Stomach (tissue), 9 donors: ENCODE results near the gene EXOC2. TPM values are rescaled to one million over a fixed set of nuclear protein-coding genes. Genes with fewer than 3 reads are reported as not detected.
"Not testable (repeated sequence)": the region's sequence is repeated elsewhere in the genome, so short reads cannot be mapped to it uniquely, and the experiment has no call there.

Experiments used
- DNase-seq, 2 donors: peaks; one replicate each; pipeline versions ENCODE4 v3.0.0 to v3.0.0-alpha.2; 2013 to 2019
- H3K27ac ChIP-seq, 5 donors: fragments of 200-600 bp in 4 of 5; sonication (generic) in 4 of 5; one replicate each; pipeline ENCODE4 v1.5.1; 2013 to 2019; ENCODE audit warnings: mild to moderate bottlenecking in 1 of 5, moderate library complexity in 1 of 5
- H3K27me3 ChIP-seq, 3 donors: fragments of 200-600 bp; sonication (generic); one replicate each; pipeline ENCODE4 v1.5.1; 2017 to 2019; ENCODE audit warnings: mixed run types in 1 of 3
- H3K36me3 ChIP-seq, 4 donors: fragments of 200-600 bp; sonication (generic); 1 replicate in 3 of 4; 2 replicates in 1 of 4; pipeline ENCODE4 v1.5.1; 2016 to 2019
- H3K4me1 ChIP-seq, 4 donors: fragments of 200-600 bp; sonication (generic); one replicate each; pipeline ENCODE4 v1.5.1; 2016 to 2019
- H3K4me3 ChIP-seq, 4 donors: fragments of 200-600 bp; sonication (generic) in 3 of 4; one replicate each; pipeline ENCODE4 v1.5.1; 2016 to 2019; ENCODE audit warnings: mild to moderate bottlenecking in 1 of 4
- H3K9me3 ChIP-seq, 4 donors: fragments of 200-600 bp; sonication (generic); one replicate each; pipeline ENCODE4 v1.5.1; 2016 to 2019
- EP300 ChIP-seq: sonication (generic); formaldehyde crosslinking; IDR thresholded peaks from one replicate; pipeline ENCODE4 v1.6.1; 2017; ENCODE audit warnings: antibody characterized with exemption
- POLR2A ChIP-seq, 4 donors: fragments of 450-650 bp; IDR thresholded peaks; one replicate each; pipeline ENCODE4 v1.6.1; 2016; ENCODE audit warnings: antibody characterized with exemption in 4 of 4, control low read depth in 2 of 4, mild to moderate bottlenecking in 1 of 4, moderate library complexity in 1 of 4
- POLR2AphosphoS5 ChIP-seq, 3 donors: sonication (generic); formaldehyde crosslinking; IDR thresholded peaks; one replicate each; pipeline ENCODE4 v1.6.1; 2016; ENCODE audit warnings: antibody characterized with exemption in 3 of 3
- WGBS, 5 donors: extraction: QIAGEN DNeasy Blood & Tissue Kit in 3 of 5; methylation state at CpG; one replicate each; pipeline versions ENCODE4 v1.1.5 to v1.1.7; 2013 to 2018; 5-methylcytosine and 5-hydroxymethylcytosine counted together
- intact Hi-C: fragments of 100-400 bp; cut with DNase I; formaldehyde crosslinking; loops from one replicate; pipeline ENCODE4 v1.15.1; 2023; ENCODE audit warnings: low total_unique reads
- polyA plus RNA-seq, 3 donors: library from polyadenylated mRNA; stranded (reverse); fragments of 200-250 nt; gene quantifications; one replicate each; pipeline ENCODE4 v1.2.3, GENCODE V29; 2013
- total RNA-seq, 5 donors: library from RNA; depleted of rRNA; stranded (reverse); fragments of >200 nt; gene quantifications; one replicate each; pipeline versions ENCODE4 v1.1.0 to v1.2.3, GENCODE V29; 2014 to 2016
- TF ChIP-seq, protein P1 (sequence below), 7 experiments: fragments of 450-650 bp in 4 of 7; fragments of 200-600 bp in 3 of 7; sonication (generic) in 3 of 7; IDR thresholded peaks; one replicate each; pipeline ENCODE4 v1.5.1; 2016 to 2019; ENCODE audit warnings: antibody characterized with exemption in 7 of 7, control low read depth in 2 of 7, mild to moderate bottlenecking in 1 of 7
- donor health status: healthy with polysubstance abuse.
- donor health status: Bipolar disorder and iron deficiency.
- donor health status: healthy.

Gene EXOC2
- total and polyA plus RNA-seq, 8 donors: 5.3 to 39.7 (median 13.8) TPM

DNA sequence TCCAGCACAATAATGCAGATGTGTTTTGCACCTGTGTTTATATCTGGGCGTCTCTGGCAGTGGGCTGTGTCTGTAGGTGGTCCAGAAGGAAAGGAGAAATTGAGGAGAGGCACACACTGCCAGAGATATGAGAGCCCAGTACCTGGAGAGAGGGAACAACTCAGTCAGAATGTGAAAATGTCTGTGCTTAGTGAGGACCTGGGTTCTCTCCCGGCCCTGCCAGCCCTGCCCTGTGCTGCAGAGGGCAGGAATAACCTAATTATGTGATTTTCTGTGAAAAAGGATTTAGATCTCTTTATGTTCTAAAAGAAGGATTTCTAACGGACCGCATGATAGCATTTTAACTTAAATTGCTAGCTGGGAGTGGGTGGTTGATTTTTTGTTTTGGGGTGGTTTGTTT lies 8.3 kb upstream of the EXOC2 start:
- intact Hi-C loops: no loop called here
- H3K27ac ChIP-seq: no peak overlapping the region
- 60 to 82% (median 76%) methylated on average over 4 of the region's 4 CpGs for WGBS, 5 donors

DNA sequence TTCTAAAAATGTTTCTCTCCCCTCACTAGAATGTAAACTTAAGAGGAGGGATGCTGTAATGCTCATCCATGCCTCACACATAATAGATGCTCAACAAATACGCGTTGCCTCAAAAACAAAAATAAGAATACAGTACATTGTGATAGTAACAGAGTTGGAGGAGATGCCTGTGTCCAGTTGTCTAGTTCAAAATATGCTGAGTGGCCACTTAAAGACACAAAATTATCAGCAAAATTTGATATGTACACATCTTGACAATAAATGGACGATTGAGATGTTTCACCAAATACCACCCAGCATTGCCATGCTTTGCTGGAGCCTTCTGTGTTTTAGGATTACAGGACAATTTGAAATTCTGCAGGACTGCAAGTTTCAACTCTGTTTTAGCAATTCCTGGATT lies 7.6 kb upstream of the EXOC2 start:
- Histone ChIP-seq H3K4me1 (peaks cover 0 to 7% (median 2%) of the 10 kb centered on the region in 4 donors), H3K27me3 (no peaks in the 10 kb centered on the region), H3K9me3 (no peaks in the 10 kb centered on the region), H3K36me3 (no peaks in the 10 kb centered on the region), H3K27ac (no peak overlapping the region), H3K4me3 (no peak overlapping the region)
- no peak for DNase-seq
- intact Hi-C loops: no loop called here
- WGBS, 5 donors: 81 to 90% (median 83%) methylated on average over 3 of the region's 3 CpGs
- no peak for TF ChIP-seq POLR2A (IDR thresholded peaks at IDR 0.05)
- TF ChIP-seq, protein P1, sequence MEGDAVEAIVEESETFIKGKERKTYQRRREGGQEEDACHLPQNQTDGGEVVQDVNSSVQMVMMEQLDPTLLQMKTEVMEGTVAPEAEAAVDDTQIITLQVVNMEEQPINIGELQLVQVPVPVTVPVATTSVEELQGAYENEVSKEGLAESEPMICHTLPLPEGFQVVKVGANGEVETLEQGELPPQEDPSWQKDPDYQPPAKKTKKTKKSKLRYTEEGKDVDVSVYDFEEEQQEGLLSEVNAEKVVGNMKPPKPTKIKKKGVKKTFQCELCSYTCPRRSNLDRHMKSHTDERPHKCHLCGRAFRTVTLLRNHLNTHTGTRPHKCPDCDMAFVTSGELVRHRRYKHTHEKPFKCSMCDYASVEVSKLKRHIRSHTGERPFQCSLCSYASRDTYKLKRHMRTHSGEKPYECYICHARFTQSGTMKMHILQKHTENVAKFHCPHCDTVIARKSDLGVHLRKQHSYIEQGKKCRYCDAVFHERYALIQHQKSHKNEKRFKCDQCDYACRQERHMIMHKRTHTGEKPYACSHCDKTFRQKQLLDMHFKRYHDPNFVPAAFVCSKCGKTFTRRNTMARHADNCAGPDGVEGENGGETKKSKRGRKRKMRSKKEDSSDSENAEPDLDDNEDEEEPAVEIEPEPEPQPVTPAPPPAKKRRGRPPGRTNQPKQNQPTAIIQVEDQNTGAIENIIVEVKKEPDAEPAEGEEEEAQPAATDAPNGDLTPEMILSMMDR (IDR thresholded peaks at IDR 0.05): no peak
- TF ChIP-seq POLR2AphosphoS5 (IDR thresholded peaks at IDR 0.05): no peak
- no peak for TF ChIP-seq EP300

More for the DNA sequence above, 8.3 kb upstream of the EXOC2 start:
- Histone ChIP-seq H3K27me3 (no peaks in the 10 kb centered on the region), H3K4me3 (no peak overlapping the region), H3K4me1 (peaks cover 0 to 7% (median 2%) of the 10 kb centered on the region in 4 donors), H3K9me3 (no peaks in the 10 kb centered on the region), H3K36me3 (no peaks in the 10 kb centered on the region)
- DNase-seq: no peak
- no peak for TF ChIP-seq POLR2AphosphoS5 (IDR thresholded peaks at IDR 0.05)

DNA sequence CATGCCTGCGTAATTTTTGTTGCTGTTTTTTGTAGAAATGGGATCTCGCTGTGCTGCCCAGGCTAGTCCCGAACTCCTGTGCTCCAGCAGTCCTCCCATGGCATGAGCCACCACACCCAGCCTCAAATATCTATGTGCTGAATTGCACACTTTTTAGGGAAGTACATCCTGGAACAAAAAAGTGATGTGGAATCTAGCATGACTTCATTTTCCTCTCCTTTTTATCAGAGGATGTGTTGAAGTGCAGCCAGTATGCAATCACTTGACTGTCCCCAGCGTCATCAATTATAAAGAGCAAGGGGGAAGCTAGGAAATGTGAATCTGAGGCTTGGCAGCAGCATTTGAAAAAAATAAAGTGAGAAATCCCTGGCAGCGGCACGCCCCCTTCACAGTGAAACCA lies 6.4 kb upstream of the EXOC2 start:
- Histone ChIP-seq H3K27ac (no peak overlapping the region), H3K9me3 (no peaks in the 10 kb centered on the region), H3K4me1 (peaks cover 0 to under 1% (median 0%) of the 10 kb centered on the region in 4 donors), H3K27me3 (no peaks in the 10 kb centered on the region), H3K36me3 (no peaks in the 10 kb centered on the region), H3K4me3 (no peak overlapping the region)
- DNase-seq: peak in 1 of 2 donors; percentile 44
- 50 to 66% (median 60%) methylated on average over 6 of the region's 6 CpGs for WGBS, 5 donors
- intact Hi-C loops: no loop called here
- TF ChIP-seq POLR2AphosphoS5 (IDR thresholded peaks at IDR 0.05) (no peak), EP300 (no peak), POLR2A (IDR thresholded peaks at IDR 0.05) (no peak)
- TF ChIP-seq, protein P1 (IDR thresholded peaks at IDR 0.05): no peak

DNA sequence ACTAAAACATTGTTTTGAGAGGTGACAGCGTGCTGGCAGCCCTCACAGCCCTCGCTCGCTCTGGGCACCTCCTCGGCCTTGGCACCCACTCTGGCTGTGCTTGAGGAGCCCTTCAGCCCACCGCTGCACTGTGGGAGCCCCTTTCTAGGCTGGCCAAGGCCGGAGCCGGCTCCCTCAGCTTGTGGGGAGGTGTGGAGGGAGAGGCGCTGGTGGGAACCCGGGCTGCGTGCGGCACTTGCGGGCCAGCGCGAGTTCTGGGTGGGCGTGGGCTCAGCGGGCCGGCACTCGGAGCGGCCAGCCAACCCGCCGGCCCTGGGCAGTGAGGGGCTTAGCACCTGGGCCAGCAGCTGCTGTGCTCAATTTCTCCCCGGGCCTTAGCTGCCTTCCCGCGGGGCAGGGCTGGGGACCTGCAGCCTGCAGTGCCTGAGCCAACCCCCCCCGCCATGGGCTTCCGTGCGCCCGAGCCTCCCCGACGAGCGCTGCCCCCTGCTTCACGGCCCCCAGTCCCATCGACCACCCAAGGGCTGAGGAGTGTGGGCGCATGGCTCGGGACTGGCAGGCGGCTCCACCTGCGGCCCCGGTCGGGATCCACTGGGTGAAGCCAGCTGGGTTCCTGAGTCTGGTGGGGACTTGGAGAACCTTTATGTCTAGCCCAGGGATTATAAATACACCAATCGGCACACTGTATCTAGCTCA lies 1.6 kb upstream of the EXOC2 start:
- H3K4me3 ChIP-seq, intact Hi-C loops, H3K27ac ChIP-seq, H3K27me3 ChIP-seq, H3K36me3 ChIP-seq, H3K9me3 ChIP-seq, DNase-seq: not testable (repeated sequence)
- peaks cover 0 to 31% (median 26%) of the 10 kb centered on the region in 4 donors for H3K4me1 ChIP-seq
- 94 to 98% (median 97%) methylated on average over 25 to 40 of the region's 40 CpGs for WGBS, 5 donors

DNA sequence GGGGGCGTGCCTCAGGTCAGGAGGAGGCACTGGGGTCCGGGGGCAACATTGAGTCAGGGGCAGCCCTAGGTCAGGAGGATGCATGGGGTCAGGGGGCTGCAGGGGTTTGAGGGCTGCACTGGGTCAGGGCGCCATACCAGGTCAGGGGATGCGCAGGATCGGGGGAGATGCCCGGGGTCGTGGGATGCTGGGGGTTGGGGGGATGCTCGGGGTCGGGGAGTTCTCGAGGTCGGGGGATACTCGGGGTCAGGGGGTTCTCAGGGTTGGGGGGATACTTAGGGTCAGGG lies 727 bp upstream of the EXOC2 start:
- H3K9me3 ChIP-seq: no peaks in the 10 kb centered on the region
- peak overlapping the region; percentile 96 to 99 (median 98) for H3K4me3 ChIP-seq
- intact Hi-C loops: no loop called here

More for the DNA sequence above, 727 bp upstream of the EXOC2 start:
- WGBS, 5 donors: 85 to 91% (median 89%) methylated on average over 10 to 12 of the region's 12 CpGs
- TF ChIP-seq, protein P1 (IDR thresholded peaks at IDR 0.05): no peak
- TF ChIP-seq EP300: no peak
- TF ChIP-seq POLR2AphosphoS5 (IDR thresholded peaks at IDR 0.05): no peak
- no peak for TF ChIP-seq POLR2A (IDR thresholded peaks at IDR 0.05)
- no peak for DNase-seq
- H3K4me1 ChIP-seq: peaks cover 0 to 39% (median 26%) of the 10 kb centered on the region in 4 donors
- H3K27me3 ChIP-seq: no peaks in the 10 kb centered on the region
- H3K27ac ChIP-seq: no peak overlapping the region
- peaks cover 0 to 10% (median 0%) of the 10 kb centered on the region in 4 donors for H3K36me3 ChIP-seq
